ENCODE measurements around the gene C10orf95. TPM values are rescaled to one million over a fixed set of nuclear protein-coding genes. Genes with fewer than 3 reads are reported as not detected.
A peak's percentile ranks its signal among the peaks of the same experiment; 100 is the strongest.

C10orf95 gene
- total RNA-seq, 4 donors from 2014 or later = not detected

GRCh38 chr10:102409604-102410428 is 41.5 kb downstream of the C10orf95 start:
- Histone ChIP-seq H3K27ac (peak overlapping the region; percentile 30 to 96 (median 88)), H3K36me3 (no peaks in the 10 kb centered on the region), H3K9me3 (no peaks in the 10 kb centered on the region), H3K27me3 (peaks cover 81% of the 10 kb centered on the region), H3K4me3 (peak overlapping the region; percentile 11 to 56), H3K4me1 (peaks cover 3 to 59% (median 16%) of the 10 kb centered on the region in 3 donors)
- TF ChIP-seq POLR2A (IDR thresholded peaks at IDR 0.05) = no peak
- 0 to 7% methylated on average over 2 to 12 of the region's 24 CpGs for whole genome bisulfite sequencing, 2 donors (ENCODE audit: low coverage in 1 of 2)
- no peak for ATAC-seq

GRCh38 chr10:102408728-102409603 is 42.4 kb downstream of the C10orf95 start:
- Histone ChIP-seq H3K36me3 (no peaks in the 10 kb centered on the region), H3K27me3 (peaks cover 73% of the 10 kb centered on the region), H3K4me1 (peaks cover 3 to 64% (median 16%) of the 10 kb centered on the region in 3 donors), H3K4me3 (peak overlapping the region; percentile 22 to 56), H3K9me3 (no peaks in the 10 kb centered on the region), H3K27ac (peak overlapping the region; percentile 76 to 96 (median 88))
- WGBS, 2 donors (ENCODE audit: low coverage in 1 of 2) = 0% methylated on average over 2 to 3 of the region's 103 CpGs
- TF ChIP-seq POLR2A (IDR thresholded peaks at IDR 0.05) = peak; percentile 13 to 26
- no peak for TF ChIP-seq CTCF (IDR thresholded peaks at IDR 0.05)
- peak; percentile 43 for ATAC-seq

GRCh38 chr10:102408131-102408727 is 43.1 kb downstream of the C10orf95 start:
- no peaks in the 10 kb centered on the region for H3K9me3 ChIP-seq
- no CpG with 5 or more reads among the region's 14 CpGs for WGBS, 2 donors (ENCODE audit: low coverage in 1 of 2)
- H3K27me3 ChIP-seq = peaks cover 66% of the 10 kb centered on the region
- peak; percentile 23 for ATAC-seq
- peaks cover 0 to 4% of the 10 kb centered on the region in 2 donors for H3K36me3 ChIP-seq
- TF ChIP-seq EP300 (IDR thresholded peaks at IDR 0.05) (no peak), POLR2A (IDR thresholded peaks at IDR 0.05) (no peak), POLR2AphosphoS5 (IDR thresholded peaks at IDR 0.05) (no peak), CTCF (IDR thresholded peaks at IDR 0.05) (no peak)
- peaks cover 3 to 70% (median 16%) of the 10 kb centered on the region in 3 donors for H3K4me1 ChIP-seq
- H3K4me3 ChIP-seq = peak overlapping the region; percentile 22 to 56
- peak overlapping the region; percentile 76 to 96 (median 88) for H3K27ac ChIP-seq

- no peaks in the 10 kb centered on the region for H3K9me3 ChIP-seq
- H3K27ac ChIP-seq = peak overlapping the region; percentile 76 to 96 (median 88)
- 41% methylated on average over 4 to 6 of the region's 13 CpGs for WGBS, 2 donors (ENCODE audit: low coverage in 1 of 2)
- H3K36me3 ChIP-seq = peaks cover 0 to 11% of the 10 kb centered on the region in 2 donors
- peaks cover 3 to 76% (median 16%) of the 10 kb centered on the region in 3 donors for H3K4me1 ChIP-seq
- TF ChIP-seq POLR2A (IDR thresholded peaks at IDR 0.05) (no peak), POLR2AphosphoS5 (IDR thresholded peaks at IDR 0.05) (peak; percentile 9), CTCF (IDR thresholded peaks at IDR 0.05) (no peak), EP300 (IDR thresholded peaks at IDR 0.05) (peak; percentile 78)
- peaks cover 59% of the 10 kb centered on the region for H3K27me3 ChIP-seq
- H3K4me3 ChIP-seq = peak overlapping the region in 1 of 2 donors; percentile 56
- peak; percentile 28 for ATAC-seq
These were observed 43.8 kb downstream of the C10orf95 start for GRCh38 chr10:102407425-102408130.

Data from gastroesophageal sphincter (tissue), 4 donors.